Measurements from ENCODE around the gene PAOX.

PAOX gene

DNA sequence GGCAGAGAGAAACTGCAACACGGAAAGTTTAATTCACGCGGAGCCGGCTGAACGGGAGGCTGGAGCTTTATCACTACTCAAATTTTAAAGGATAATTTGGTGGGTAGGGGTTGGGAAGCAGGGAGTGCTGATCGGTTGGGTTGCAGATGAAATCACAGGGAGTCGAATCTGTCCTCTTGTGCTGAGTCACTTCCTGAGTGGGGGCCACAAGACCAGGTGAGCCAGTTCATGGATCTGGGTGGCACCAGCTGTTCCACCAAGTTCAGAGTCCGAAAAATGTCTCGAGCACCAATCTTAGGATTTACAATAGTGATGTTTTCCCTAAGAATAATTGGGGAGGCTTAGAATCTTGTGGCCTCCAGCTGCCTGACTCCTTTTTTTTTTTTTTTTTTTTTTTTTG lies 35.5 kb upstream of the PAOX start:
- Mint-ChIP-seq H3K27me3 (peaks cover 53% of the 10 kb centered on the region), H3K36me3 (no peaks in the 10 kb centered on the region), H3K4me1 (no peaks in the 10 kb centered on the region), H3K27ac (no peak overlapping the region), H3K9me3 (no peaks in the 10 kb centered on the region), H3K4me3 (no peak overlapping the region)
- no peak for ATAC-seq

DNA sequence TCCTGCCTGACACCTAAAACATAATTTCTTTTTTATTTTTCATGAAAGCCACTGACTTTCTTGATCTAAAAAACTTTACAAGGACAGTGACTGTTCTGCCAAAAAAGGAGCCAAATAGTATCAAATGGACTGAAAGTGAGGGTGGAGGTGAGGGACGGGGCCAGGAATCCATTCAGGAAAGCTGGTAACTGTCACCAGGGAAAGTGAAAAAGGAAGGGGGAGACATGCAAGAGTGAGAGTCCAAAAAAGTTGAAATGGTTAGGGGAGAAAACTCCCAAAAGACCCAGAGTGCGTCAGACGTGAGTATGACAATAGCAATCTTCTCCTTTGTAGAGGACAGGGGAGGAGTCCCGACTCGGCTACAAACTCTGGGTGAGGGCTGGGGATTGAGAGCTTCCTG lies 34.8 kb upstream of the PAOX start:
- no peaks in the 10 kb centered on the region for H3K36me3 Mint-ChIP-seq
- H3K4me3 Mint-ChIP-seq, result no peak overlapping the region
- ATAC-seq, result no peak
- peaks cover 59% of the 10 kb centered on the region for H3K27me3 Mint-ChIP-seq
- H3K4me1 Mint-ChIP-seq, result no peaks in the 10 kb centered on the region
- no peaks in the 10 kb centered on the region for H3K9me3 Mint-ChIP-seq
- H3K27ac Mint-ChIP-seq, result no peak overlapping the region

DNA sequence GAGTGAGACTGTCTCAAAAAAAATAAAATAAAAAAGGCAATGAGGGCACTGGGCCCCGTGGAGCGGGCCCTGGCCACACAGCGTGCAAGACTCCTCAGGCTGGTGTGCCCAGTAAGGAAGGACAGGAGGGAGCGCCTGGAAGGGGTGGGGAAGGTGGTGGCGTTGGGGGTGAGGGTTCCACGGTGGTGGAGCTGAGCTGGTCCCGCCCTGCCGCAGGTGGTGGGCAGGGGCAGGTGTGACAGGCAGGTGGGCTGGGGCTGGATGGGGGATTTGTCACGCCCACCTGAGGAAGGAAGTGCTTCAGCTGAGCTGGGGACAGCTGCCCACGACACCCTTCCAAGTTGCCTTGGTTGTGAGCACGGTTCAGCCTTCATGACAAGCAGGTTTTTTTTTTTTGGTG lies 32.6 kb upstream of the PAOX start:
- no peaks in the 10 kb centered on the region for H3K4me1 Mint-ChIP-seq
- H3K4me3 Mint-ChIP-seq, result no peak overlapping the region
- H3K27ac Mint-ChIP-seq, result no peak overlapping the region
- no peak for ATAC-seq
- no peaks in the 10 kb centered on the region for H3K36me3 Mint-ChIP-seq
- H3K27me3 Mint-ChIP-seq, result peaks cover 62% of the 10 kb centered on the region
- no peaks in the 10 kb centered on the region for H3K9me3 Mint-ChIP-seq

DNA sequence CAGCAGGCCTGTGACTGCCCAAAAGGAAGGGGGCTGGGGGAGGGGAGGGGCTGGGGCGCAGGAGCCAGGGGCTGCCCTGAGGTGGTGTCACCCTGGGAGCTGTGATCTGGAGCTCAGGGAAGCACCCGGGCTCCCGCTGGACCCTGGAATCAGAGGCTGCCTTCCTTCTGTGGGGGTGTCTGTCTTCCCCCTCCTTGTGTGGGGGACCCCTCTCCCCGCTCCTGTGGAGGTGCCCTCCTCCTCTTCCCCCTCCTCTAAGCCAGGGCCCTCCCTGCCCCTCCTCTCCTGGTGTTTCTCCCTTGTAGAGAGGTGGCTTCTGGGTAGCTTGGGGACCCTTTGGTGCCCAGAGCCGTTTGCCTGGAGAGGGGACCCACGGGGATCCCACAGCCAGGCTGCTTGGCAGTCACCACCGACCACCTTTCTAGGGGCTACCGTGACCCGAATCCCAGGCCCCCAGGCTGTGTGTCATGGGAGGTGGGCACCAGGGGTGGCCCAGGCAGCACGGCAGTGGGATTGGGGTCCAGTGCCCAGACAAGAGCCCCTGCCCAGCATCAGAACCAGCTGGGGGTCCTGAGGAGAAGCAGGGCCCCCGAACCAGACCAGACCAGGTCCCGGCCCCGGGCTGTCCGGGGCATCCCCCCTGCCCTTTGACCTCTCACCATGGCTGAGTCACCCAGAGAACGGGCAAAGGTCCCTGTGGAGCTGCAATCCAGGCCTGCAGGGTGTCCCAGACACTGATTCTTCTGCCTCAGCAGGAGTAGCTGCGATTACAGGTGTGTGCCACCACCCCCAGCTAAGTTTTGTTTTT lies 31.1 kb upstream of the PAOX start:
- no peaks in the 10 kb centered on the region for H3K36me3 Mint-ChIP-seq
- no peak overlapping the region for H3K4me3 Mint-ChIP-seq
- no peak for ATAC-seq
- peaks cover under 1% of the 10 kb centered on the region for H3K4me1 Mint-ChIP-seq
- no peak overlapping the region for H3K27ac Mint-ChIP-seq
- peaks cover 53% of the 10 kb centered on the region for H3K27me3 Mint-ChIP-seq
- H3K9me3 Mint-ChIP-seq, result no peaks in the 10 kb centered on the region

DNA sequence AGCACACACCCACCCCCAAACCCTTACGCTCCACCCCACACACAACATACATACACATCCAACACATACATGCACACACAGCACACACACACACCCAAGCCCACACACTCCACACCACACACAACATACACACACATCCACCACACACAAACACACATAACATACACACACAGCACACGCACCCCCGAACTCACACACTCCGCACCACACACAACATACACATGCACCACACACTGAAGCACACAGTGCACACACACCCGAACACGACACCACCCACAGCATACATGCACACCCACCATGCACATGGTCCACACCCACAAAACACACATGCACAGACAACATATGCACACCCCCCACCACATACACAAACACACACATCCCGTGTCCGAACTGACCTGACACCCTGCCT lies 29.9 kb upstream of the PAOX start:
- ATAC-seq, result no peak
- Mint-ChIP-seq H3K4me1 (peaks cover 7% of the 10 kb centered on the region), H3K4me3 (no peak overlapping the region), H3K27ac (no peak overlapping the region), H3K36me3 (no peaks in the 10 kb centered on the region), H3K27me3 (peaks cover 40% of the 10 kb centered on the region), H3K9me3 (no peaks in the 10 kb centered on the region)

DNA sequence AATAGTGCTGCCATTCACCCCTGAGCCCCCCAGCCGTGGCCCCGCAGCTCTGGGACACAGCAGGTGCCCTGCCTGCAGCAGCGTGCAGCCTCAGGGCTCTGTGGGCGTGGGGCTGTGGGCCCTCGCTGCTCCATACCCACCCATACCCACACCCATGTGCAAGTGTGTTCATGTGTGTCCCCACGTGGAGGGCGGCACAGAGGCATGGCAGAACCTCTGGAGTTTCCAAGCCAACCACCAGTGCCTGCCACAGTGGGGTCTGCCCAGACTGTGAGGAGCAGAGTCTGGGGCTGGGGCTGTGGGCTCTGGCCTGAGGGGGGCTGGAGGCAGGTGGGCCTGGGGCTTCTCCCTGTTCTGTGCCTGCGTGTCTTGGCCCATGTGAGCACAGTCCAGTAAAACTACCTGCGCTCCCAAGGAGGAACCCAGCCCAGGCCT lies 29.5 kb upstream of the PAOX start:
- no peak overlapping the region for H3K27ac Mint-ChIP-seq
- no peaks in the 10 kb centered on the region for H3K9me3 Mint-ChIP-seq
- ATAC-seq, result no peak
- no peak overlapping the region for H3K4me3 Mint-ChIP-seq
- peaks cover 7% of the 10 kb centered on the region for H3K4me1 Mint-ChIP-seq
- peaks cover 36% of the 10 kb centered on the region for H3K27me3 Mint-ChIP-seq
- no peaks in the 10 kb centered on the region for H3K36me3 Mint-ChIP-seq

DNA sequence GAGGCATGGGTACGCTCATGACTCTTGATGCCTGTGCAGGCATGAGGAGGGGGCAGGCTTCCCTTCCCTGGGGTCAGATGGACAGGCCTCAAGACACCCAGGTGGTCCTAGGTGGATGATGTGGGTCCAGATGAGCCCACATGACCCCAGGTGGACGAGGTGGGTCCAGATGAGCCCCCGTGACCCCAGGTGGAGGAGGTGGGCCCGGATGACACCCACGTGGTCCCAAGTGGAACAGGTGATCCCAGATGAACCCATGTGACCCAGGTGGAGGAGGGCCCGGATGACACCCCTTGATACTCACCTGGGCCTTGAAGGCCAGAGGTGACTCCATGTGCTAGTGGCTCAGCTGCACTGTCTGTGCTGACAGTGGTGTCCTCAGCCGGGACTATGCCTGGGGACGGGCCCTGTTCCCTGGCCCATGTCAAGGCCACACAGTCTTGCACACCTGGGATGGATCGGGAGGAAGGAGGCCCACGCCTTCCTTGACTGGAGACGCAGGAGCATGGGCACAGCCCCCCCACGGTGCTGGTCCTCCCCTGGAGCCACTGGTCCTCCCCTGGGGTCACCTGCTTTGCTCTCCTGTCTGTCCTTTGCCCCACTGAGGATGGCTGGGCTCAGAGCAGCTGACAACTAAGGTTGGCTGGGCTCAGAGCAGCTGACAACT lies 28.6 kb upstream of the PAOX start:
- H3K4me1 Mint-ChIP-seq, result peaks cover 7% of the 10 kb centered on the region
- H3K36me3 Mint-ChIP-seq, result no peaks in the 10 kb centered on the region
- no peak for ATAC-seq
- no peak overlapping the region for H3K4me3 Mint-ChIP-seq
- H3K27ac Mint-ChIP-seq, result no peak overlapping the region
- H3K9me3 Mint-ChIP-seq, result no peaks in the 10 kb centered on the region
- peaks cover 28% of the 10 kb centered on the region for H3K27me3 Mint-ChIP-seq

DNA sequence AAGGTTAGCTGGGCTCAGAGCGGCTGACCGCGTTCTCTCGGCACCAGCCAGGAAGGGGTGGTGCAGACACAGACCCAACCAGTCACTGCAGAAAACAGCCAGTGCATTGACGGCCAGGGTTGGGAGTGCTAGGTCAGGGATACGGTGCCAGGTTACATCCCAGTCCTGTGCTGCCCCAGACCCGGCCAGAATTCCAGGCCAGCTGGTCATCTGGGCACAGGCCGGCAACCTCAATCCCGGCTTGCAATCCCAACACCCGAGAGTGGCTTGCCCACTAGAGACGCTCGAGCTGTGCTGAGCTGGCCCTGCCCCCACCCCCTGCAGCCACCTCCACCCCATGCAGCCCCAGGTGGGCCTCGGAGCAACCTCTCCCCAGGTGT lies 28.1 kb upstream of the PAOX start:
- Mint-ChIP-seq H3K27ac (no peak overlapping the region), H3K36me3 (no peaks in the 10 kb centered on the region), H3K27me3 (peaks cover 22% of the 10 kb centered on the region), H3K9me3 (no peaks in the 10 kb centered on the region), H3K4me1 (peaks cover 9% of the 10 kb centered on the region), H3K4me3 (no peak overlapping the region)
- no peak for ATAC-seq

DNA sequence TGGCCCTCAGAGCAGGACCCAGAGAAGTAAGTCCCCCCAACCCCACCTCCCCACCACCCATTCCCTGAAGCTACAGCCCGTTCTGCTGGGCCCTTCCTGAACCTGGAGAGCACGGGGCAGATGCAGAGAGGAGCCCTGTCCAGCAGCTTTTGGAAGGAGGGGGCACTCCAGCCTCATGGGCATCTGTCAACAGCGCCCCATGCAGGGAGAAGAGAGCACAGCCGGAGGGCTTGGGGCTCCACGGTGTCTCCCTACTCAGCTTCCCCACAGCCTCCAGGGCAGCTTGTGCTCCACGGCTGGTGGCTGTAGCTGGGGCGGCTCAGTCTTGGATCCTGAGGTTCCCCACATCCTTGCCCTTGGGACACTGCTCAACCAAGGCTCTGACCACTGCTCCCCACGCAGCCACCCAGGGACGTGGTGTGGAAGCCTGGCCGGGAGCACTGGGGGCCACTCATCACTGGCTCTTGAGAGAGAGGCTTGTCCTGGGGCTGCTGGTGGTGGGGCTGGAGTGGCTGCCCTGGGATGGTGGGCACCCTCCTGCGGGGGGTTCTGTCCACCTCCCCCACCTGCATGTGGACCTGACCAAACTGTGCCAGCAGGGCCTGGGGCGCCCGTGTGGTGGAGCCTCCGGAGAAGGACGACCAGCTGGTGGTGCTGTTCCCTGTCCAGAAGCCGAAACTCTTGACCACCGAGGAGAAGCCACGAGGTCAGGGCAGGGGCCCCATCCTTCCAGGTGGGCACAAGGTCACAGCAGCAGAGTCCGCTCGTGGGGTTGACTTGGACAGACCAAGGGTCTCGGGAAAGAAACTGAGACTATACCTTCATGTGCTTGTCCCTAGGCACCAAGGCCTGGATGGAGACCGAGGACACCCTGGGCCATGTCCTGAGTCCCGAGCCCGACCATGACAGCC lies 27.4 kb upstream of the PAOX start:
- Mint-ChIP-seq H3K4me1 (peaks cover 13% of the 10 kb centered on the region), H3K27ac (no peak overlapping the region), H3K9me3 (no peaks in the 10 kb centered on the region), H3K4me3 (no peak overlapping the region), H3K36me3 (no peaks in the 10 kb centered on the region), H3K27me3 (peaks cover 15% of the 10 kb centered on the region)
- ATAC-seq, result peak; percentile 11

DNA sequence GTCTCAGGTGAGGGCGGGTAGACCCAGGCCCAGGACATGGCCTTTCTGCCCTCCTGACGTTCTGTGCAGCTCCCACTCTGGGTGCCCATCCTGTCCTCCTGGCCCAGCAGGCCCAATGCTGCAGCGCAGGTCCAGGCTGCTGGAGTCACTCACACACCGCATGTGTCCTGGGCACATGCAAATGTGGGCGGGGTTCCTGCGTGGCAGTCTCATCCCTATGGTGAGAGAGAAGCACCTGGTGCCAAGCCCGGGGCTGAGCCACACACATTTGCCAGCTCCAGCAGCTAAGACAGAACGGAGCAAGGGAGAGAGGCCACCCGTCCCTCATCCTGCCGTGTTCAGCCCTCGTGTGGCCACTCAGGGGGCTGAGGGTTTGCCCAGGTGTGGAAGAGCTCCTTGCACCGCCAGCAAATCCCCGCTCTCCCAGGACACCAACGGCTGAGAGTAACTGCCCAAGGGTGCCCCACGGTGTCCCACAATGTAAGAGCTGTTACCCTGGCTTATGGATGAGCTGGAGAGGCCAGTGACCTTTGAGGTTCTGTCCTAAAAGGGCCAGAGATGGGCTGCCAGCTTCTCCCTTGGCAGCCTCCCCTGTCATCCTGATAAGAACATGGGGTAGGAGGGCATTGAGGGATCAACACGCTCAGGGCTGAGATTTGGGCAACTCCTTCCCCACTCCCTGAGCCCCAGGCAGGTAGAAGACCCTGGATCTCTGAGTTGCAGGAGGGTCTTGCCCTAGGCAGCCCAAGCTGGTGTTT lies 25.7 kb upstream of the PAOX start:
- Mint-ChIP-seq H3K4me3 (no peak overlapping the region), H3K4me1 (peaks cover 13% of the 10 kb centered on the region), H3K27me3 (peaks cover 13% of the 10 kb centered on the region), H3K36me3 (no peaks in the 10 kb centered on the region), H3K27ac (no peak overlapping the region), H3K9me3 (no peaks in the 10 kb centered on the region)
- no peak for ATAC-seq

DNA sequence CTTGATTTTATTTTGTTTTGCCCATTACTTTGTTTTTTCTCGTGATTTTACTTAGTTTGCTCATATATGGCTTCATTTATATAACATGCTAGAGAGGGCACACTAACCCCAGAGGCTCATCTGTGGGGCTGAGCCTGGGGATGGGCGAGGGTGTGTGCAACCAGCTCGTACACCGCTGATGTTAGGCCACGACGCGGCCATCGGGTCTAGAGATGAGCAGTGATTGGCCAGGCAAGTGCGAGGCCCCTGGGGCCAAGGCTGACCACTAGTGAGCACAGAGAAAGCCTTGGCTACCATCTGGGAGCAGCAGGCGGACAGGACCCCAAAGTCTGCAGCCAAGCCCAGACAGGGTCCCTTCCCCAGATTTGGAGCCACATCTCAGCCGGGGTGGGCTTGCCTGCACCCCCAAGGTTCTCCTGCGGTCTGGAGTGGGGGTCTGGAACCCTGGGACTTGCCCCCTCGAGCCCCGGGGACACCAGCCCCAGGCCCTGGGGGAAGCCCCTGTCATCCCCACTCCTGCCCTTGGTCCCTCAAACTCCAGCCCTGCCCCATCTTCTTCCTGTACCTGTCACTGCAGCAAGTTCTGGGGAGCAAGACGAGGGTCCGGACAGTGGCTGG lies 25.0 kb upstream of the PAOX start:
- Mint-ChIP-seq H3K4me3 (no peak overlapping the region), H3K4me1 (peaks cover 17% of the 10 kb centered on the region), H3K27me3 (peaks cover 7% of the 10 kb centered on the region), H3K36me3 (no peaks in the 10 kb centered on the region), H3K27ac (no peak overlapping the region), H3K9me3 (no peaks in the 10 kb centered on the region)
- no peak for ATAC-seq

DNA sequence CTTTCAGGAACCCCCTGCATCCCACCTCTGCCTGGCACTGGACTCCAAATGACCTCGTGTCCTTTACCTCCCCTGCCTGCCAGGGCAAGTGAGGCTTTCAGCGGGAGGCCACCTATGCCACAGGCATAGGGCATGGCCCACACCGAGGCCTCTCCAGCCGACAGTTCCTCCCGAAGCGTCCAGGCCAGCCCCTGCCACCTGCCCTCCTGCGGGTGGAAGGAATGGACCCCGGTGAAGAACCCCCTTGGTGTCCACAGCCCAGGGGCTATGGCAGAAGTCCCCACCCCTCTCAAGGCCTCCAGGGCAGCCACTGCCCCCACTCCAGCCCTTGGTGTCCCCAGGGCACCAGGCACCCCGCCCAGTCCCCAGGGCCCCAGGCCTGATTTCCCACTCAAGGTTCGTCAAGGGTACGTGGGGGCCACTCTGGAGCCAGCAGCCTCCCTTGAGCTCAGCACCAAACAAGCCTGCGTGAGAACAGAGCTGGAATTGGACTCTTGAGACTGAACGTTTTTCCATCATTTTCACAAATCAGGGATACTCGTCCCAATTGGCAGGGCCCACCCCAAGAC lies 24.3 kb upstream of the PAOX start:
- Mint-ChIP-seq H3K36me3 (no peaks in the 10 kb centered on the region), H3K9me3 (no peaks in the 10 kb centered on the region), H3K27me3 (peaks cover under 1% of the 10 kb centered on the region), H3K4me1 (peaks cover 21% of the 10 kb centered on the region), H3K27ac (no peak overlapping the region), H3K4me3 (no peak overlapping the region)
- no peak for ATAC-seq

DNA sequence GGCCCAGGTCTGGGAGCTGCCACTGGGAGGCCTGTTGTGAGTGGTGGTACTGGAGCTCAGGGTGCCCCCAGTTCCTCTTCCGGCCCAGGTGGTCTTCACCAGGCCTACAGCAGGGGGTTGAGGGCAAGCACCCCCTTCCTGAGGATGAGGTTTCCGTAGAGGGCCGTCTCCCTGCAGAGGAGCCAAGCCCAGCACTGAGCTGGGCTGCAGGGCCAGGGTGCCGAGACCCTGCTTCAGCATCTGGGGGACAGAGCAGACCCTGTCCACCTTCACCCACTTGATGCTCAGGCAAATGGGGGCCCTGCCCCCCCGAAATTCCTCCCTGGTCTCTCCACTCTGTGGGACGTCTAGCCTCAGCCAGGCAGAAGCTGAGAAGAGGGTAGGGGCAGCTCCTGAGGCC lies 23.8 kb upstream of the PAOX start:
- Mint-ChIP-seq H3K36me3 (no peaks in the 10 kb centered on the region), H3K4me1 (peaks cover 26% of the 10 kb centered on the region), H3K4me3 (no peak overlapping the region), H3K9me3 (no peaks in the 10 kb centered on the region), H3K27me3 (no peaks in the 10 kb centered on the region), H3K27ac (no peak overlapping the region)
- no peak for ATAC-seq

DNA sequence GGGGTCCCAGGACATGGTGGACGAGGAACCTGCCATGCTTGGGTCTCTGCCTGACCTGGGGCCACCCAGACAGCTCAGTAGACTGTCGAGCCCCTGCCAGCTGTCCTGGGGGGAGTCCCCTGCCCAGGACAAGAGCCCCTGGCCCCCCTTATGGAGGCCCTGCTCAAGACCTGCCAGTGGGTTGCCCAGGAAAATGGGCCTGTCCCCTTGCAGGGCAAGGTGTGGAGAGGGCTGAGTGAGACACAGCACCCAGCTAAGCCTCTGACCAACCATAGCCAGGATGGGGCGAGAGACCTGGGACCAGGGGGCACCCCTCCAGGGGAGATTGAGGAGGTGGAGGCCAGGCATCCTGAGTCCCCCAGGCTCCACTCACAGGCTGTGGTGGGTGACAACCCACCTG lies 23.1 kb upstream of the PAOX start:
- H3K9me3 Mint-ChIP-seq, result no peaks in the 10 kb centered on the region
- H3K4me1 Mint-ChIP-seq, result peaks cover 32% of the 10 kb centered on the region
- no peaks in the 10 kb centered on the region for H3K27me3 Mint-ChIP-seq
- no peaks in the 10 kb centered on the region for H3K36me3 Mint-ChIP-seq
- H3K27ac Mint-ChIP-seq, result peak overlapping the region; percentile 24
- no peak for ATAC-seq
- peak overlapping the region; percentile 68 for H3K4me3 Mint-ChIP-seq

All from stimulated activated memory B cell treated with anti-CD40 and anti-IgM and Interleukin-4, amounts not matched to agents 10 μg/mL and 1 μg/mL and 100 μg/mL, for 72 hours (primary cell).